HG02588 (cell line): ENCODE results near the gene KIFAP3.

Source experiments
- ATAC-seq: cut with Tn5 transposase; IDR thresholded peaks from one replicate; pipeline ENCODE4 v1.9.1; 2021; ENCODE audit warnings: mild to moderate bottlenecking, moderate library complexity; ENCODE audit not compliant: unreplicated experiment

The KIFAP3 gene

GRCh38 chr1:169995993-169996392, 78.5 kb downstream of the KIFAP3 start:
- ATAC-seq = no peak

GRCh38 chr1:169989246-169989645, 85.2 kb downstream of the KIFAP3 start:
- ATAC-seq = no peak

GRCh38 chr1:169985757-169986156, 88.7 kb downstream of the KIFAP3 start:
- ATAC-seq = no peak

- no peak for ATAC-seq
Observed at GRCh38 chr1:169974067-169974466, 100.4 kb downstream of the KIFAP3 start.

GRCh38 chr1:169970114-169970513, 104.4 kb downstream of the KIFAP3 start:
- no peak for ATAC-seq

GRCh38 chr1:169968174-169968573, 106.3 kb downstream of the KIFAP3 start:
- no peak for ATAC-seq

- ATAC-seq = no peak
Observed at GRCh38 chr1:169964206-169964605, 110.3 kb downstream of the KIFAP3 start.

- no peak for ATAC-seq
Observed at GRCh38 chr1:169959686-169960085, 114.8 kb downstream of the KIFAP3 start.

- ATAC-seq = no peak
Observed at GRCh38 chr1:169958987-169959386, 115.5 kb downstream of the KIFAP3 start.

- ATAC-seq = no peak
Observed at GRCh38 chr1:169957884-169958283, 116.6 kb downstream of the KIFAP3 start.

GRCh38 chr1:169951108-169951507, 123.4 kb downstream of the KIFAP3 start:
- no peak for ATAC-seq

GRCh38 chr1:169949139-169949538, 125.4 kb downstream of the KIFAP3 start:
- no peak for ATAC-seq

- no peak for ATAC-seq
Observed at GRCh38 chr1:169946206-169946605, 128.3 kb downstream of the KIFAP3 start.

GRCh38 chr1:169945181-169945580, 129.3 kb downstream of the KIFAP3 start:
- ATAC-seq = no peak

- no peak for ATAC-seq
Observed at GRCh38 chr1:169944621-169945020, 129.9 kb downstream of the KIFAP3 start.

- no peak for ATAC-seq
Observed at GRCh38 chr1:169943963-169944526, 130.4 kb downstream of the KIFAP3 start.

GRCh38 chr1:169941982-169942830, 132.3 kb downstream of the KIFAP3 start:
- ATAC-seq = no peak

GRCh38 chr1:169933984-169934725, 140.3 kb downstream of the KIFAP3 start:
- ATAC-seq = no peak

- no peak for ATAC-seq
Observed at GRCh38 chr1:169931795-169932231, 142.7 kb downstream of the KIFAP3 start.

GRCh38 chr1:169929210-169929526, 145.3 kb downstream of the KIFAP3 start:
- no peak for ATAC-seq

- peak; percentile 71 for ATAC-seq
Observed at GRCh38 chr1:169928438-169929209, 145.9 kb downstream of the KIFAP3 start.
